Activated B cell treated with CpG ODN at 0.5 μM for 24 hours (primary cell): ENCODE data around the gene ZNF629. TPM values are rescaled to one million over a fixed set of nuclear protein-coding genes. Genes with fewer than 3 reads are reported as not detected.

Experiments
- ATAC-seq: fragments of 200-7000 bp; cut with Tn5 transposase; one replicate; pipeline ENCODE4 v1.10.0; 2021; ENCODE audit warnings: low read depth, mild to moderate bottlenecking, moderate library complexity
- CTCF ChIA-PET: fragments of 350-600 bp; sonication (Branson Sonifier 250); formaldehyde crosslinking; loops from one replicate; lab custom pipeline; 2021; ENCODE audit warnings: antibody characterized with exemption; lab: Charles Lee
- POLR2A ChIA-PET: fragments of 350-600 bp; sonication (Branson Sonifier 250); formaldehyde crosslinking; loops from one replicate; lab custom pipeline; 2021; ENCODE audit warnings: antibody characterized with exemption; lab: Charles Lee
- DNase-seq: peaks from one replicate; pipeline ENCODE4 v3.0.0; 2022
- H3K27ac Mint-ChIP-seq: one replicate; pipeline ENCODE4 v1.8.0; 2020; ENCODE audit warnings: mixed read lengths
- H3K27me3 Mint-ChIP-seq: one replicate; pipeline ENCODE4 v1.8.0; 2021; ENCODE audit warnings: mixed read lengths
- H3K36me3 Mint-ChIP-seq: one replicate; pipeline ENCODE4 v1.8.0; 2021; ENCODE audit warnings: low read depth, mixed read lengths
- H3K4me1 Mint-ChIP-seq: one replicate; pipeline ENCODE4 v1.8.0; 2021; ENCODE audit warnings: mixed read lengths
- H3K4me3 Mint-ChIP-seq: one replicate; pipeline ENCODE4 v1.8.0; 2020; ENCODE audit warnings: mild to moderate bottlenecking, mixed read lengths
- H3K9me3 Mint-ChIP-seq: one replicate; pipeline ENCODE4 v1.8.0; 2020; ENCODE audit warnings: mixed read lengths
- CTCF ChIP-seq: fragments of 200-600 bp; IDR thresholded peaks from one replicate; pipeline ENCODE4 v1.8.0; 2022; ENCODE audit warnings: antibody characterized with exemption, mild to moderate bottlenecking
- intact Hi-C: fragments of 100-400 bp; cut with micrococcal nuclease; formaldehyde crosslinking; loops from one replicate; pipeline ENCODE4 v1.15.1; 2024
- total RNA-seq: library from RNA; stranded (reverse); gene quantifications from 2 replicates; pipeline ENCODE4 v1.2.3, GENCODE V29; 2022

ZNF629 gene
- total RNA-seq, 1 donor from 2014 or later = 9.1 TPM

- intact Hi-C loops = no loop called here
- H3K4me1 Mint-ChIP-seq = peaks cover 2% of the 10 kb centered on the region
- no peak for ATAC-seq
- no peaks in the 10 kb centered on the region for H3K36me3 Mint-ChIP-seq
- ChIA-PET CTCF (no interaction called here), POLR2A (no interaction called here)
- no peaks in the 10 kb centered on the region for H3K27me3 Mint-ChIP-seq
- no peak overlapping the region for H3K4me3 Mint-ChIP-seq
- TF ChIP-seq CTCF = no peak
- DNase-seq = no peak
- H3K9me3 Mint-ChIP-seq = no peaks in the 10 kb centered on the region
- no peak overlapping the region for H3K27ac Mint-ChIP-seq
These were observed 10.8 kb upstream of the ZNF629 start for GRCh38 chr16:30797670-30798309.

GRCh38 chr16:30794634-30795033 lies 7.6 kb upstream of the ZNF629 start:
- TF ChIP-seq CTCF = no peak
- ChIA-PET CTCF (no interaction called here), POLR2A (interaction anchor here (0.6 kb wide), 1 partner anchor 94 kb away, joined by 3 read pairs; no protein-coding TSS in a partner anchor)
- Mint-ChIP-seq H3K4me1 (no peaks in the 10 kb centered on the region), H3K4me3 (no peak overlapping the region), H3K27ac (no peak overlapping the region), H3K9me3 (no peaks in the 10 kb centered on the region), H3K36me3 (no peaks in the 10 kb centered on the region), H3K27me3 (no peaks in the 10 kb centered on the region)
- intact Hi-C loops = no loop called here
- DNase-seq = no peak
- no peak for ATAC-seq

- DNase-seq = no peak
- intact Hi-C loops = no loop called here
- H3K4me3 Mint-ChIP-seq = no peak overlapping the region
- no peaks in the 10 kb centered on the region for H3K9me3 Mint-ChIP-seq
- H3K36me3 Mint-ChIP-seq = no peaks in the 10 kb centered on the region
- CTCF ChIA-PET = no interaction called here
- POLR2A ChIA-PET = interaction anchor here (0.5 to 1.6 kb wide), 2 partner anchors 12 to 88 kb away, joined by 4 to 6 read pairs; no protein-coding TSS in a partner anchor
- no peak overlapping the region for H3K27ac Mint-ChIP-seq
- no peaks in the 10 kb centered on the region for H3K4me1 Mint-ChIP-seq
- TF ChIP-seq CTCF = no peak
- no peaks in the 10 kb centered on the region for H3K27me3 Mint-ChIP-seq
- no peak for ATAC-seq
These were observed 6.6 kb upstream of the ZNF629 start for GRCh38 chr16:30793508-30794069.

GRCh38 chr16:30787613-30788378 lies 791 bp upstream of the ZNF629 start:
- peaks cover 9% of the 10 kb centered on the region for H3K36me3 Mint-ChIP-seq
- CTCF ChIA-PET = interaction anchor here (1.6 kb wide), 1 partner anchor 18 kb away, joined by 5 read pairs; no protein-coding TSS in a partner anchor
- H3K4me1 Mint-ChIP-seq = peaks cover 17% of the 10 kb centered on the region
- intact Hi-C loops = loop anchor here (1.0 kb wide), 2 partner anchors 18 to 88 kb away; no protein-coding TSS in a partner anchor
- H3K27ac Mint-ChIP-seq = no peak overlapping the region
- TF ChIP-seq CTCF = no peak
- H3K9me3 Mint-ChIP-seq = no peaks in the 10 kb centered on the region
- peaks cover 8% of the 10 kb centered on the region for H3K27me3 Mint-ChIP-seq
- DNase-seq (no peak), ATAC-seq (no peak)
- POLR2A ChIA-PET = interaction anchor here (1.0 to 1.6 kb wide), 3 partner anchors 18 to 134 kb away, joined by 3 to 24 read pairs (median 4); no protein-coding TSS in a partner anchor
- peak overlapping the region; percentile 85 for H3K4me3 Mint-ChIP-seq
